Duodenal mucosa (tissue), 2 donors: ENCODE data around the gene EPOP.

Experiments used
- H3K27ac ChIP-seq: one replicate; pipeline ENCODE4 v1.7.0; 2013; ENCODE audit warnings: low read depth, low read length
- H3K27me3 ChIP-seq, 2 donors: one replicate each; pipeline ENCODE4 v1.7.0; 2013; ENCODE audit warnings: low read length in 2 of 2, control low read depth in 1 of 2; ENCODE audit not compliant: insufficient read depth in 2 of 2, control insufficient read depth in 1 of 2
- H3K36me3 ChIP-seq, 2 donors: one replicate each; pipeline ENCODE4 v1.7.0; 2013; ENCODE audit warnings: low read length in 2 of 2, control low read depth in 1 of 2; ENCODE audit not compliant: insufficient read depth in 2 of 2, control insufficient read depth in 1 of 2
- H3K4me1 ChIP-seq, 2 donors: one replicate each; pipeline ENCODE4 v1.7.0; 2013; ENCODE audit warnings: low read length in 2 of 2, control low read depth in 1 of 2; ENCODE audit not compliant: insufficient read depth in 2 of 2, control insufficient read depth in 1 of 2
- H3K4me3 ChIP-seq, 2 donors: one replicate each; pipeline ENCODE4 v1.7.0; 2013; ENCODE audit warnings: low read length in 2 of 2, low read depth in 1 of 2
- H3K9ac ChIP-seq, 2 donors: one replicate each; pipeline ENCODE4 v1.7.0; 2013; ENCODE audit warnings: low read length in 2 of 2, low read depth in 1 of 2
- H3K9me3 ChIP-seq, 2 donors: one replicate each; pipeline ENCODE4 v1.7.0; 2013; ENCODE audit warnings: low read length in 2 of 2, control low read depth in 1 of 2; ENCODE audit not compliant: control insufficient read depth in 1 of 2

The EPOP gene

DNA sequence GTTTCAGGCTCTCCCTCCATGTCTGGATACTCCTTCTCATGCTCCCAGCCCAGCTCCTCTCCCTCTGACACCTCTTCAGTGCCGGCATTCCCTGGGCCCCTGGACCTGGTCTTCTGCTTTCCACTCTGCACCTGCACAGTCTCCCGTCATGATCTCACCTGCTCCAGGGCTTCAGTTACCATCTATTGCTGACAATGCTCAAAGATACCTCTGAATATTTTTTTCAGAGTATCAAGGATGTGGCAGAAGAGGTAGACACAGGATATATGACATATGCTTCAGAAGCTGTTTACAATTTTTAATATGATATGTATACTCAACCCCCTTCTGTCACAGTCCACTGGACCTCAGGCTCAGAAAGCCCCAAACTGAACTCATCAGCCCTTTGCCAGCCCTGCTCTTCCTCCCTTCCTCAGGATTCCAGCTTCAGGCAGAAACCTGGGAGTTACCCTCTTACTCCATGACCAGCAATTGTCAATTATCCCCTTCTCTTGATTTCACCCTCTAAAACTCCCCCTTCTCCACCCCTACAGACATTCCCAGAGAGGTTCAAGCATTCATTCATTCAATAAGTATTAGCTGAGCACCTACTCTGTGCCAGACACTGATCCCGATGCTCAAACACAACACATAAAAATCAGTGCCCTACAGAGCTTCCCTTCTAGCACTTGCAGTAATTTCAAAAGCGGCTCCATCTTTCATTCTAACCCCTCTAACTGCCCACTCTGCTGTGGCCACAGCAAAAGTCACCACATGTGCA, 22.5 kb upstream of the EPOP start:
- H3K36me3 ChIP-seq: no peaks in the 10 kb centered on the region
- H3K4me1 ChIP-seq: peaks cover 16 to 22% of the 10 kb centered on the region in 2 donors
- H3K9ac ChIP-seq: no peak overlapping the region
- H3K27me3 ChIP-seq: no peaks in the 10 kb centered on the region
- no peaks in the 10 kb centered on the region for H3K9me3 ChIP-seq
- no peak overlapping the region for H3K4me3 ChIP-seq
- no peak overlapping the region for H3K27ac ChIP-seq

DNA sequence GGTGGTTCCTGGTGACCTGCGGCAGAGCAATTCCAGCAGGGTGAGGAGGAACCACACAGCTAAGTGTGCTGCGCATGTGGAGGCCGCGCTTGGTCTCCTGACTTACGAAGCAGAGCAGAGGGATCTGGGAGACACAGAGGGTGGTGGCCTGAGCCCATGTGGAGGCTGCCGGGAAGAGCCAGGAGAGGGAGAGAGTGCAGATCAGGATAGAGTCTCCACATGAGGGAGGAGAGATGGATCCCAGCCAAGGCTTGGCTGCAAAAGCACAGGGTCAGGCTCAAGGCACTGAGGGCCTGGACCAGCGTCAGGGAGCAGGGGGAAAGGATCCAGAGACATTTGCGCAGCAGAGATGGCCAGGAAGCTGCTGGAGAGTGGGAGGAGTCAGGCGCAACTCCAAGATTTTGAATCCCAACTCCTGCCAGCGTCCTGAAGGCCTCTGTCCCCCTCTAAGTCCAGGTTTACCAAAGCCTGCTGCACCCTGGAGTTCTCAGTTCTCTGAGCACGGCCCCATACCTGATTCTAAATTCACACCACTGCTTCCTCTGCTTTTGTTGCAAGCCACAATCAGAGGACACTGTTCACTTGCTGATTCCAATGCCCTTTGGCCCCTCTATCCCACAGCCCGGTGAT, 19.1 kb upstream of the EPOP start:
- Histone ChIP-seq H3K4me1 (peaks cover 6 to 13% of the 10 kb centered on the region in 2 donors), H3K4me3 (peak overlapping the region in 1 of 2 donors; percentile 9), H3K27me3 (no peaks in the 10 kb centered on the region), H3K36me3 (no peaks in the 10 kb centered on the region), H3K9ac (peak overlapping the region in 1 of 2 donors; percentile 15), H3K27ac (no peak overlapping the region), H3K9me3 (no peaks in the 10 kb centered on the region)

DNA sequence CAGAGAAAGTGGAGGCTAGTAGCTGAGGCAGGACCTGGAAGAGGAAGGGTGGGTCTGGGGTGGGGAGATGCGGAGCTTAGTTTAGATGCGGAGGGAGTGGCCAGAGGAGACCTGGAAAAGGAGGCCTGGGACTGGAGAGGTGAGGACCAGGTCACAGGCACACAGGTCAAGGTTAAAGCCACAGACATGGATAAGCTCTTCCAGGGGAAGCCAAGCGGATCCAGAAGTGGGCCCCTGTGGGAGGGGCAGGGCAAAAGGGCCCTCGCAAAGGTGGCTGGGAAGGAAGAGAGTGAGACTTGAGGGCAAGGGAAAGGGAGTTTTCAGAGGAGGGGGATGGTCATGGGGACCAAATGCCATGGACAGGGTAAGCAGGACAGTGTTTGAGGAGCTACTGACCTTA, 16.4 kb upstream of the EPOP start:
- Histone ChIP-seq H3K9ac (no peak overlapping the region), H3K36me3 (no peaks in the 10 kb centered on the region), H3K9me3 (no peaks in the 10 kb centered on the region), H3K4me1 (peaks cover 6 to 13% of the 10 kb centered on the region in 2 donors), H3K4me3 (no peak overlapping the region), H3K27ac (no peak overlapping the region), H3K27me3 (no peaks in the 10 kb centered on the region)

DNA sequence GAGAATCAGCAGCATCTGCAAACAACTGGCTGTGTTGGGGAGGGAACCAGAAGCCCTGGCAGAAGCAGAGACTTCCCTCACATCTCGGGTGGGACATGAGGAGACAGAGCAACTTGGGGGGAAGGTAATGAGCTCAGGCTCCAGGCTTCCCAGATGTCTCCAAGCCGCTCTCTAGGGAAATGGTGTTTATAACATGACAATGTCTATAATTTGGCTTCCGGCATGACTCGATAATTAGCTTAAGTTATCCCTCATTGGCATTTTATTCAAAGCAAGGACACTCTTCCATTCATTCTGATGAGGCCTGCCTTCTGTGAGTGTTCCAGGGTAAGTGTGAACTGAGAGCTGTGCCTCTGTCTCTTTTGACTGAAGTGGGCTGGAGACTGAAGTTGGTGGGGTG, 15.6 kb upstream of the EPOP start:
- peaks cover 6 to 13% of the 10 kb centered on the region in 2 donors for H3K4me1 ChIP-seq
- no peak overlapping the region for H3K9ac ChIP-seq
- H3K4me3 ChIP-seq: no peak overlapping the region
- H3K9me3 ChIP-seq: no peaks in the 10 kb centered on the region
- no peak overlapping the region for H3K27ac ChIP-seq
- H3K36me3 ChIP-seq: no peaks in the 10 kb centered on the region
- no peaks in the 10 kb centered on the region for H3K27me3 ChIP-seq

DNA sequence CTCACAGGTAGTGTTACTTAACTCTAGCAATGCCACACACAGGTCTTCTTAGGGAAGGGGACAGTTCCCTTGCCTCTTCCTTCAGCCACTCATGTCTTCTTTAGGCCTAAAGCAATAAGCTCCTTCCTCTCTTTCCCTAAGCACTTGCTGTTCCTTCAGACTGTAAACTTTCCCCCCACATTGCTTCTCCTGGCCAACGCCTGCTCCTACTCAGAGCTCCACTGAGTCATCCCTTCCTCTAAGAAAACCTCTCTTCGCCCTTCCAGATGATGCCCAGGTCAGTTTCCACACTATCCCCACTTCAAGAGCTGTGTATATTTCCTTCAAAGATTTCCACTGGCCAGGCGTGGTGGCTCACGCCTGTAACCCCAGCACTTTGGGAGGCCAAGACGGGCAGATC, 12.5 kb upstream of the EPOP start:
- Histone ChIP-seq H3K9me3 (no peaks in the 10 kb centered on the region), H3K36me3 (no peaks in the 10 kb centered on the region), H3K27me3 (no peaks in the 10 kb centered on the region), H3K9ac (no peak overlapping the region), H3K4me3 (no peak overlapping the region), H3K27ac (no peak overlapping the region), H3K4me1 (no peaks in the 10 kb centered on the region)

DNA sequence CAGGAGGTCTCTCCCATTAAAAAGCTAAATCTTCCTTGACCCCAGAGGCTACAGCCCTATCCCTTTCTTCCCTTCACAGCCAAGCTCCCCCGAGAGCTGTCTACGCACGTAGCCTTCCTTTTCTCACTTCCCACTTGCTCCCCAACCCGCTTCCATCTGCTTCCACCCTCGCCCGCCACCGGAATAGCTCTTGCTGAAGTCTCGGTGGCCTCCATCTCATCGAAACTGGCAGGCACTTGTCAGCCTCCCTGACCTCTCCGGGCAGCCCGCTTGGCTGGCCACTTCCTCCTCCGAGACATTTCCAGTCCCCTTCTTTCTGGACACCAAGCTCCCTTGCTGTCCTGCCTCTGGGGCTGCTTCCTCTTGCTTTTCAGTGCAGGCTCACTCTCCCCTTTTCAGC, 10.7 kb upstream of the EPOP start:
- H3K27ac ChIP-seq: no peak overlapping the region
- no peaks in the 10 kb centered on the region for H3K36me3 ChIP-seq
- H3K4me1 ChIP-seq: no peaks in the 10 kb centered on the region
- no peak overlapping the region for H3K4me3 ChIP-seq
- H3K9ac ChIP-seq: no peak overlapping the region
- no peaks in the 10 kb centered on the region for H3K27me3 ChIP-seq
- no peaks in the 10 kb centered on the region for H3K9me3 ChIP-seq

DNA sequence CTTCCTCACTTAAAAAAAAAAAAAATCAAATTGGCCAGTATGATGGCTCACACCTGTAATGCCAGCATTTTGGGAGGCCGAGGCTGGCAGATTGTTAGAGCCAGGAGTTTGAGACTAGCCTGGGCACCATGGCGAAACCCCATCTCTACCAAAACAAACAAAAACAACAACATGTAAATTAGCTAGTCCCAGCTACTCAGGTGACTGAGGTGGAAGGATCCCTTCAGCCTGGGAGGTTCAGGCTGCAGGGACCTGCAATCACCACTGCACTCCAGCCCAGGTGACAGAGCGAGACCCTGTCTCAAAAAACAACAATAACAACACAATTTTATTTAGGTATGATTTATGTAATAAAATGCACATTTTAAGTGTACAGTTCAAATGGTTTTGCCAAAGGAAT, 6.3 kb upstream of the EPOP start:
- H3K36me3 ChIP-seq: no peaks in the 10 kb centered on the region
- H3K9me3 ChIP-seq: no peaks in the 10 kb centered on the region
- H3K9ac ChIP-seq: no peak overlapping the region
- H3K4me3 ChIP-seq: no peak overlapping the region
- H3K27me3 ChIP-seq: peaks cover 0 to under 1% of the 10 kb centered on the region in 2 donors
- no peak overlapping the region for H3K27ac ChIP-seq
- peaks cover 0 to 3% of the 10 kb centered on the region in 2 donors for H3K4me1 ChIP-seq

DNA sequence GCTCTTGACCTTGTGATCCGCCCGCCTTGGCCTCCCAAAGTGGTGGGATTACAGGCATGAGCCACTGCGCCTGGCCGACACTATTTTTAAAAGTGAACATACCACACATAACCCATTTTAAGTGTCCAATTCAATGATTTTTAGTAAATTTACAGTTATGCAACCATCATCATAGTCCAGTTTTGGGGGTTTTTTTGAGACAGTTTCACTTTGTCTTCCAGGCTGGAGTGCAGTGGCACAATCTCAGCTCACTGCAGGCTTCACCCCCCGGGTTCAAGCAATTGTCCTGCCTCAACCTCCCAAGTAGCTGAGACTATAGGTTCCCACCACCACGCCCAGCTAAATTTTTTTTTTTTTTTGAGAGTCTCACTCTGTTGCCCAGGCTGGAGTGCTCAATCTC, 3.1 kb upstream of the EPOP start:
- Histone ChIP-seq H3K4me1 (peaks cover 5 to 13% of the 10 kb centered on the region in 2 donors), H3K9ac (no peak overlapping the region), H3K27me3 (peaks cover 19 to 21% of the 10 kb centered on the region in 2 donors), H3K36me3 (no peaks in the 10 kb centered on the region), H3K9me3 (no peaks in the 10 kb centered on the region), H3K27ac (no peak overlapping the region), H3K4me3 (no peak overlapping the region)

DNA sequence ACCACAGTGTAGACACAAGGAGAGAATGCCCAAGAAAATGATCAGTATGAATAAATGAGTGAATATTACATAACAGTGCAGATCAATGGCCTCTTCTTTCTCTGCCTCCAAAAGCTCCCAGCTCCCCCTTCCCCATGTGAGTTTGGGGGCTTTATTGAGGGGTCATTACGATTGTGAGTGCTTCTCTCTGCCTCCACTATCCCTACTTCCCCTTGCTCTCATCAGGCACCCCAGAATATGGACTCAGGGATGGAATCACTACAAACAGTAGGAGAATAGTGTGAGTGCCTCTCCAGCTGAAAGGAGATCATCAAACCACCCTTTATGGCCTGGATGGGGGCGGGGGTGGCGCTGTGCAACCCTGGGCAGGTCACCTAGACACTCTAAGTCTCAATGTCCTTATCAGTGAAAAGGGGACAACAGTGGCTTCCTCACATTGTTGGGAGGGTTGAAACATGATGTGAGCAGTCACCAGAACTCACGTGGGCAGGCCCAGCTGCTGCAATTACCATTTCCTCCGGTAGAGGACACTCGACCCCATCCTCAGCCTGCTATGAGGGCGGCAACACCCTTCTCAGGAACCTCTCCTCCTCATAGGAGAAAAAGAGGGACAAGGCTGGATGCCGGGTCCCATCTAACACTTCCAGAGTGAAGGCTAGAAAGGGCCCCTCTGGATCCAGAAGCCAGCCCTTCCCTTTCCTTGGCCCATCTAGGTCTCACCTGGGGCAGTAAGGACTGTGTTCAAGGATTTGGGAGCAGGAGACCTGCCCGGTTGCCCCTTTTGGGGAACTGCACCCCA, 2.1 kb upstream of the EPOP start:
- H3K27ac ChIP-seq: no peak overlapping the region
- H3K27me3 ChIP-seq: peaks cover 29 to 30% of the 10 kb centered on the region in 2 donors
- no peaks in the 10 kb centered on the region for H3K9me3 ChIP-seq
- peaks cover 12 to 18% of the 10 kb centered on the region in 2 donors for H3K4me1 ChIP-seq
- no peak overlapping the region for H3K4me3 ChIP-seq
- no peaks in the 10 kb centered on the region for H3K36me3 ChIP-seq
- H3K9ac ChIP-seq: no peak overlapping the region
